Right atrium auricular region (tissue), 2 donors: ENCODE results near the gene ARF1. TPM values are rescaled to one million over a fixed set of nuclear protein-coding genes. Genes with fewer than 3 reads are reported as not detected.

Experiments
- DNase-seq: peaks from one replicate; pipeline ENCODE4 v3.0.0-alpha.2; 2019; ENCODE audit warnings: low spot score
- H3K27ac ChIP-seq, 2 donors: fragments of 200-600 bp; sonication (generic); 1 replicate in 1 of 2; 2 replicates in 1 of 2; pipeline ENCODE4 v1.5.1; 2016 to 2019
- H3K27me3 ChIP-seq, 2 donors: fragments of 200-600 bp; sonication (generic); one replicate each; pipeline versions ENCODE4 v1.5.1 to v1.6.0; 2017 to 2019
- H3K36me3 ChIP-seq: fragments of 200-600 bp; sonication (generic); one replicate; pipeline ENCODE4 v1.5.1; 2016
- H3K4me1 ChIP-seq, 2 donors: fragments of 200-600 bp; sonication (generic); one replicate each; pipeline versions ENCODE4 v1.5.1 to v1.6.0; 2017 to 2019
- H3K4me3 ChIP-seq, 2 donors: fragments of 200-600 bp; sonication (generic); 1 replicate in 1 of 2; 2 replicates in 1 of 2; pipeline ENCODE4 v1.5.1; 2017 to 2019; ENCODE audit warnings: mild to moderate bottlenecking in 1 of 2, moderate library complexity in 1 of 2
- H3K9me3 ChIP-seq, 2 donors: fragments of 200-600 bp; sonication (generic); one replicate each; pipeline ENCODE4 v1.5.1; 2019
- CTCF ChIP-seq, 2 donors: fragments of 200-600 bp; sonication (generic); IDR thresholded peaks; one replicate each; pipeline ENCODE4 v1.5.1; 2019; ENCODE audit warnings: antibody characterized with exemption in 2 of 2
- total RNA-seq, 2 donors: library from RNA; depleted of rRNA; stranded (reverse); fragments of >200 nt; gene quantifications; one replicate each; pipeline ENCODE4 v1.1.0, GENCODE V29; 2016

ARF1 gene
- total RNA-seq, 2 donors from 2014 or later, result 375 to 422 TPM

GRCh38 chr1:228098323-228098931 lies 15.9 kb downstream of the ARF1 start:
- Histone ChIP-seq H3K36me3 (peaks cover 43% of the 10 kb centered on the region), H3K4me3 (no peak overlapping the region), H3K27ac (no peak overlapping the region), H3K27me3 (no peaks in the 10 kb centered on the region), H3K9me3 (peaks cover 0 to 14% of the 10 kb centered on the region in 2 donors), H3K4me1 (peaks cover 0 to 45% of the 10 kb centered on the region in 2 donors)
- no peak for DNase-seq
- TF ChIP-seq CTCF (IDR thresholded peaks at IDR 0.05), result no peak

GRCh38 chr1:228099331-228099732 lies 16.8 kb downstream of the ARF1 start:
- DNase-seq, result no peak
- Histone ChIP-seq H3K9me3 (peaks cover 0 to 8% of the 10 kb centered on the region in 2 donors), H3K4me1 (peaks cover 0 to 54% of the 10 kb centered on the region in 2 donors), H3K36me3 (peaks cover 43% of the 10 kb centered on the region), H3K4me3 (no peak overlapping the region), H3K27ac (no peak overlapping the region), H3K27me3 (no peaks in the 10 kb centered on the region)
- TF ChIP-seq CTCF (IDR thresholded peaks at IDR 0.05), result no peak

- no peak for TF ChIP-seq CTCF (IDR thresholded peaks at IDR 0.05)
- Histone ChIP-seq H3K36me3 (peaks cover 45% of the 10 kb centered on the region), H3K9me3 (no peaks in the 10 kb centered on the region), H3K4me3 (no peak overlapping the region), H3K4me1 (peaks cover 0 to 54% of the 10 kb centered on the region in 2 donors), H3K27me3 (no peaks in the 10 kb centered on the region), H3K27ac (no peak overlapping the region)
- DNase-seq, result no peak
Measured at GRCh38 chr1:228100822-228101613, 18.5 kb downstream of the ARF1 start.

- Histone ChIP-seq H3K9me3 (no peaks in the 10 kb centered on the region), H3K4me3 (peak overlapping the region in 1 of 2 donors; percentile 93), H3K27me3 (no peaks in the 10 kb centered on the region), H3K27ac (peak overlapping the region in 1 of 2 donors; percentile 91), H3K36me3 (peaks cover 50% of the 10 kb centered on the region), H3K4me1 (peaks cover 0 to 52% of the 10 kb centered on the region in 2 donors)
- no peak for TF ChIP-seq CTCF (IDR thresholded peaks at IDR 0.05)
- DNase-seq, result no peak
Measured at GRCh38 chr1:228101614-228101993, 19.1 kb downstream of the ARF1 start.

GRCh38 chr1:228101994-228102790 lies 19.7 kb downstream of the ARF1 start:
- Histone ChIP-seq H3K4me3 (peak overlapping the region; percentile 61 to 93), H3K27ac (peak overlapping the region; percentile 89 to 91), H3K9me3 (no peaks in the 10 kb centered on the region), H3K27me3 (no peaks in the 10 kb centered on the region), H3K36me3 (peaks cover 47% of the 10 kb centered on the region), H3K4me1 (peaks cover 0 to 47% of the 10 kb centered on the region in 2 donors)
- peak in 1 of 2 donors; percentile 42 for TF ChIP-seq CTCF (IDR thresholded peaks at IDR 0.05)
- DNase-seq, result no peak
